ENCODE data around the gene SYS1.

SYS1 gene

DNA sequence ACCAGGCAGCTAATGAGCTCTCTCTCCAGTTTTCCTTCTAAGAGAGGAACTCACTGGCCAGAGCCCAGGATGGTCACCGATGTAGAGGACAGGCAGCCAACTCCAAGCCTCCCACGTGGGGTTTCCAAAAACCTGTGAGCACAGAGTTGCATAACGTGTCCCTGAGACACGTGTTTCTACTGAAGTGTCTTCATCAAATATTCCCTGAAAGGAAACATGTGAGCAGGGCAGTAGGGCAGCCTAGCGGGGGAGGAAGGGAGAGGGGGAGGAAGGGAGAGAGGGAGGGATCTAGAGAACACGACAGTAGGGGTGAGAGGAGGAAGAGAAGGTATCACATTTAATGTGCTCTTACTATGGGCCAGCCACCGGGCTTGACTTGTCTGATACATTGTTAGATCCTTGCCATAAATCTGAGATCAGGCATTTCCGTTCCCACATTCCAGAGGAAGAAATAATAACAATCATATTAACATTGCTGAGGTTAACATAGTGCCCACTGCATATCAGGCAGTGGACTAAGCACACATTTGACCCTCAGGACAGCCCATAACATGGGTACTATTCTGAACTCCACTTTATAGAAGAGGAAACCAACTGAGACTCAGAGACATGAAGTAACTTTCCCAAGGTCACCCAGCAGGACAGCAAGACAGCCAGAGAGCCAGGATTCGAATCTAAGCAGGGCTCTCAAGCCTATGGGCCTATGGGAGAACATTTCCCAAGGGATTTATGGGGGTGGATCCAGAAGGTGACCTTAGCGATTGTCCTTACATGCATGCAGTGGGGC is 4.5 kb upstream of the SYS1 start:
- DNase-seq = peak; percentile 92 to 94

DNA sequence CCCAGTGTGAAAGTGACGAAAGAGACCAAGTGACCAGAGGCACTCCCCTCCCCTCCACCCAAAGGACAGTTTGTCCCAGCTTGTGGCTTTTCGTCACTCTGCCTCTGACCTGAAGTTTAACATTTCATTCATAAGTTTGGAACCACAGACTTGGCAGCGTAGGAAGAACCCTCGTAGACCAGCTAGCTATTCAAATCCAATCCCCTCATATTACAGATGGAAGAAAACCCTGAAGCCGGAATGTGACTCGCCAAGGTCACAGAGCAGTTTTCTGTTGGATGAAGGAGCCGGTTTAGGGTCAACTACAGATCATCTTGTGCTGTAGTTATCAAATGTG is 3.9 kb upstream of the SYS1 start:
- peak; percentile 50 to 54 for DNase-seq

- DNase-seq = no peak
These were observed 3.4 kb upstream of the SYS1 start for GRCh38 chr20:45359406-45360148.

- DNase-seq = peak; percentile 69 to 76
These were observed 1.2 kb upstream of the SYS1 start for GRCh38 chr20:45361793-45362192.

DNA sequence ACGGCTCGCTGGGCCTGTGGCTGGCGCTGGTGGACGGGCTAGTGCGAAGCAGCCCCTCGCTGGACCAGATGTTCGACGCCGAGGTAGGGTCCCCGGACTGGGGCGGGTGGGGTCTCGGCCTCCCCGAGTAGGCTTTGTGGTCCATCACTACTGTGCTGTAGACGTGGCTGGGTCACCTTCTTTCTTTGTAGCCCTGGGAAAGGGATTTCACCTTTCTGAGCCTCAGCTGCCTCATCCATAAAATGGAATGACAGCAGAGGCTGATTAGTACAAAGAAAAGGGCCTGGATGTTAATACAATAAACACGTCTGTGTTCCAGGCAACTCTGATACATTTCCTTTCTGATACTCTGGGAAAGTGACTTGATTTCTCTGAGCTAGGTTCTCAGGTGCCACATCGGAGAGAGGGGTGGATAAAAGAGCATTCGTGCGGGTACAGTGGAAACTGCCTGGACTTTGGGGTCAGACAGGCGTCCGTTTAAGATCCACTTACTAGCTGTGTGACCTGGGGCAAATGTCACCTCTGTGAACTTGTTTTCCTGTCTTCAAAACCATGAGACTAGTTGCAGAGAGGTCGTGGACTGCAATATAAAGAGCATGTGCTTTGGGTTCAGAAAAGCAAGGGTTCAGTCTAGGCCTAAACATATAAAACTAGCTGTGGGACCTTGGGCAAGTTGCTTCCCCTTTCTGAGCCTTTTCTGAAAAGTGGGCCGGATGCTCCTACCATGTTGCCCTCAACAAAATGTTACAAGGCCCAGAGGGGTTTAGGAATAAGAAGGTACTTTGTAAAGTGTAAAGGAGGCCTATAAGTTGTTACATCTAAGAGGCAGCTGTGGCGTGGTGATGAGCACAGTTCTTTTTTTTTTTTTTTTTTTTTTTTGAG is 896 bp downstream of the SYS1 start:
- DNase-seq = peak in 1 of 2 donors; percentile 22

GRCh38 chr20:45365444-45365970 is 2.6 kb downstream of the SYS1 start:
- DNase-seq = no peak

DNA sequence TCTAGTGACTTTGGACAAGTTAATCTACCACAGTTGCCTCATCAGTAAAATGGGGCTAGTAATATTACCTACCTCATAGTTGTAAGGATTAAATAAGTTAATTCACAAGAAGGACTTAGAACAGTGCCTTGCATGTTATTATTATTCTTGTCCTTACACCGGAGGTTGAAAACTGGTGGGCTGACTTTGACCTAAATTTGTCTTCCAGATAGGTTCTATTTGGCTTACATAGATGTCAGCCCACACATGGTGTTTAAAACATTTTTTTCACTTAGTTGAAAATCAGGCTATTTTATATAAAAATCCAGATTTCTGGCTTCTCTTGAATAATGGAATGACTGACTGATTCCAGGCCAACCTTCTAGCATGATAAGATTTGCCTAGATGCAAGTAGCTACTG is 3.2 kb downstream of the SYS1 start:
- DNase-seq = no peak

DNA sequence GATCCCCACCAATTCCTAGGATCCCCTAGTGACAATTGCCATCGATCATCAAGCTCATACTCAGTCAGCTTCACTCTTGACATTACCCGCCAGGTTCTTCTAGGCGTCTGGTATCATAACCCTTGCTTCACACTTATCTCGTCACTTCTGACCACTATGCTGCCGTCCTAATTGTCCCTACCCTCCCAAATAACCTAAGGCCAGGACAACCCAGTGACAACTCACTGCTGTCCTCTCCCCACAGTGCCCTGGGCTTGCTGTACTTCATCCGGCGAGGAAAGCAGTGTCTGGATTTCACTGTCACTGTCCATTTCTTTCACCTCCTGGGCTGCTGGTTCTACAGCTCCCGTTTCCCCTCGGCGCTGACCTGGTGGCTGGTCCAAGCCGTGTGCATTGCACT is 3.7 kb downstream of the SYS1 start:
- DNase-seq = no peak

DNA sequence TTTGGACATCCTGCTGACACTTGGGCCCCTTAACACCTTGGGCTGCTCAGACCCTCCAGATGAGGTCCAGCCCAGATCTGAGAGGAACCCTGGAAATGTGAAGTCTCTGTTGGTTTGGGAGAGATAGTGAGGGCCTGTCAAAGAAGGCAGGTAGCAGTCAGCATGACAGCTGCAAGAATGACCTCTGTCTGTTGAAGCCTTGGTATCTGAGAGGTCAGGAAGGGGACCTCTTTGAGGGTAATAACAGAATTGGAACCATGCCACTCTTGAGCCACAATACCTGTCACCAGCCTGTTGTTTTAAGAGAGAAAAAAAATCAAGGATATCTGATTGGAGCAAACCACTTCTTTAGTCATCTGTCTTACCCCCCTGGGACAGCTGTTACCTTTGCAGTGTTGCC is 4.2 kb downstream of the SYS1 start:
- DNase-seq = no peak

GRCh38 chr20:45368221-45368980 is 5.4 kb downstream of the SYS1 start:
- DNase-seq = peak; percentile 88 to 92

DNA sequence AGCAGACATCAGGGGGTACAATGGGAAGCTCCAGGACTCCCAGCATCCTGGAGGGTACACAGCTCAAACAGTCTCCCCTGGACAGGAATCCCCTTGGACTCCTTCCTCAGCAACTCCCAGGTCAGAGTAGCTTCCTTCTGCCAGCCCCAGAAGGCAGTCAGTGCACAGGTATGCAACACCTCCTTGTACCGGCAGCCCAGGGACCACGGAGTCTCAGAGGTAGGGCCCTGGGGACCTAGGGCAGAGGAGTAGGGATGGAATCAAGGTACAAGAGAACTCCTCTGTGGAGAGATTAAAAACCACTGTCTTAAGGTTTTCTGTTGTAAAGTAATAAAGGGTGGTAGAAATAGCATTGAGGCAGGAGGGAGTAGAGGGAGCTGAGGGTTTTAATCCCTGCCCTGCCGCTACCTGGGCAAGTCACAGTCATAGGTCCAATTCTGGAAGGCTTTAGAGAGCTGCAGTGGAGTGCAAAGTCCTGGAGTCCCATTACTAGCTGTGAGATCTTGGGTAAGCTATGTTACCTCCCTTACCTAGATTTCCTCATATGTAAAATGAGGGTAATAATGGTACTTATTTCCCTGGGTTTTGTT is 7.7 kb downstream of the SYS1 start:
- DNase-seq = no peak

GRCh38 chr20:45372241-45372640 is 9.3 kb downstream of the SYS1 start:
- DNase-seq = no peak

DNA sequence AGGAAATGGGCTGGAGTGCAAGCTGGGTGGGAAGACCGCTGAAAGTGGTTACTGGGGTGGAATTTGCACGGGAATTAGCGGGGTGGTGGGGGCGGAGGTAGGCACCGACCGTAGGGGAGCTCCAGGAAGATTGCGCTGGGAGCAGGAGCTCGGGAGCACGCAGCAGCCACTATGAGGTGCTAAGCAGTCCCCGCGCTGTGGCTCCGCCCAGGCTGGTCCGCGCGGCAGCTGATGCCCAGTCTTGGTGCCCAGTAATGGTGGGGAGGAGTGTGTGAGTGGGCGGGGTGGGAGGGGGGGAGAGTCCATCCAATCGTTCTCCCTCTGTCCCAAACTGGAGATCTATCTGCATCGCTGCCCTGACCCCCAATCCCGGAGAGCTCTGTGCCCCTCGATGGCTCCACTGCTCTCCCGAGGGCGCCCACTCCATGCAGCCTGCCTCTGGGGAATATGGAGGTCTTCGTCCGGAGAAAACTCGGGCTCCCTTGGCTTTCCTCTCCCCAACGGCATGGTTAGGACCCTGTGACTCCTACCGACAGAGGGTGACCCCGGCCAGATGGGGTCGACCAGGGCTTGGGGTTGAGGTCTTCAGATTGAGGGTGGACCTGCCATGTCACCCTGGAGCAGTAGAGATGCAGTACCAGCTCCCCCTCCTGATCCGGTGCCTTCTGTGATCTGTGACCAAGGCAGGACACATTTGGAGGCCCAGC is 9.8 kb downstream of the SYS1 start:
- no peak for DNase-seq

DNA sequence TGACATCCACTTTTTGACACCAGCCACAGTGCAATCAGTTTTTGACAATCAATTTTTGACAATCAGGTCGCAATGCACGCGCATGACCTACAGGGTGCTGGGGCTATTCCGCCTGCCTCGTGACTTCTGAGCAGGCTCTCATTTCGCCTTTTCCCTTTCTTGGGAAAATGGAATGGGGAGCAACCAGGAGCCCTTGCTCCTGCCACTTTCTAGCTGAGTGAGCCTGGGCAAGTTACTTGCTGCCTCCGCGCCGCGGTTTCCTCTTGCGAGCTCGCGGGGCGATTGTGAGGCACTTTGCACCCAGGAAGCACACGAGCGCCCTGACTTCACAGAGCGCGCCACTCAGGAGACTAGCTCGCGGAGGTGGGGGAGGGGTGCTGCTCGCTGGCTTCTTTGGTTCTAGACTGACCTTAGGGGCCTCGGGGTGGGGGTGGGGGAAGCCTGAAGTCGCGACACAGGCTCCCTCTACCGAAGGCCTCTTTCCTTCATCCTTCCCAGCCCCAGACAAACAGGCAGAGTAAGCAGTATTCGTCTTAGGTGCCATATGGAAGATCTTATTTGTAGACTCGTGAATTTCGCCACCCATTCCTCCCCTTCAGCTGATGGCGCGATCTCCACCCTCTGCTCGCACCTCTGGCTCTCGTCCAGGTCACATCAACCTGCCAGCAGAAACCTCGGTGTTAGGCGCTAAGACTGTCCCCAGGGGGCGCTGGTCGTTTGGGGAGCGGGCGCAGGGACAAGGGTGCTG is 10.6 kb downstream of the SYS1 start:
- DNase-seq = peak; percentile 80 to 82

DNA sequence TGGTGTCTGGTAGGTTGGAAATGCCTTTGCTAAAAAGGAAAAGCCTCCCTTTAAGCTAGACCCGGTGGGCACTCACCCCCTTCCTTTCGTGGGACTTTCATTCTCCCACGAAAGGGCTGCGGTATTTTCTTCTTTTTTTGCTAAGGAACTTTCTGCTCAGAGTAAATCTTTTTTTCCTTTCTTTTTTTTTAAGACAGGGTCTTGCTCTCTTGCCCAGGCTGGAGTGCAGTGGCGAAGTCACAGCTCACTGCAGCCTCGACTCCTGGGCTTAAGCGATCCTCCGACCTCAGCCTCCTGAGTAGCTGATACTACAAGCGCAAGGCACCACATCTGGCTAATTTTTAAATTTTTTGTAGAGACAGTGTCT is 11.1 kb downstream of the SYS1 start:
- DNase-seq = no peak

- no peak for DNase-seq
These were observed 12.0 kb downstream of the SYS1 start for GRCh38 chr20:45374966-45375365.

- DNase-seq = no peak
These were observed 14.3 kb downstream of the SYS1 start for GRCh38 chr20:45377269-45377668.

DNA sequence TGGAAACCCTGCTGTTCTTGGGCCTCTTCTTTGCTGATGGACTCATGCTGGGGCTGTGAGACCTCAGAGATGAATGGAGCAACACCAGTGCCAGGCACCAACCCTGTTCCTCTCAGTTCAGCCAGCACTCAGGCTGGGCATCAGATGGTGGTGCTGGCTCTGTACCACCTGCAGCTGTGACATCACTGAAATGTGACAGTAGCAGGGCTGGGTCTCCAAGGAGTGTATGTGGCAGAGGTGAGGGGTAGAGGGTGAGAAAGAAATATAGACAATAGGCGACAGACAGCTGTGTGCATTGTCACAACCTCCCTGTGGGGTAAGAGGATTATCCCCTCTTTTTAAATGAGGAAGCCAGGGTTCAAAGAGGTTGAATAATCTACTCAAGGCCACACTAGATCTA is 15.2 kb downstream of the SYS1 start, which contains the start of gene TP53TG5:
Gene TP53TG5, minus strand, starts transcription at position 135 of the 400 bp plus-strand sequence. Its CDS starts 89 bp downstream, at position 46.
- DNase-seq = no peak

GRCh38 chr20:45387274-45387673 is 24.3 kb downstream of the SYS1 start:
- DNase-seq = no peak

- no peak for DNase-seq
These were observed 28.0 kb downstream of the SYS1 start for GRCh38 chr20:45390931-45391330.

All from inflammatory macrophage (primary cell).